HepG2 (cell line): Measurements from ENCODE around the gene MINDY3. TPM values are rescaled to one million over a fixed set of nuclear protein-coding genes. Genes with fewer than 3 reads are reported as not detected.

Experiments used
- ATAC-seq: fragments of 200-7000 bp; cut with Tn5 transposase; 3 replicates; pipeline ENCODE4 v1.9.1; 2020; ENCODE audit warnings: mild to moderate bottlenecking, moderate library complexity
- BruUV-seq: library from RNA; stranded (reverse); fragments of 400-500 nt; replicated peaks from 2 replicates; lab custom pipeline; 2021; lab: Mats Ljungman, UMichigan
- CTCF ChIA-PET: fragments of 300-600 bp; formaldehyde crosslinking; extraction: SDS; loops from one replicate; lab custom pipeline; 2021; ENCODE audit warnings: low total read pairs, inconsistent platforms, low intra/inter-chr PET ratio; lab: Yijun Ruan, JAX
- POLR2A ChIA-PET: fragments of 350-600 bp; sonication (Branson Sonifier 250); formaldehyde crosslinking; loops from one replicate; lab custom pipeline; 2020; ENCODE audit warnings: antibody characterized with exemption, inconsistent platforms; lab: Yijun Ruan, JAX
- DNase-seq: peaks from one replicate; pipeline ENCODE4 v3.0.0-alpha.2; 2015; ENCODE audit warnings: low spot score
- FAIRE-seq: peaks from 3 replicates; lab custom pipeline; 2011; peaks lifted over from hg19 to GRCh38; lab: Jason Lieb, UNC
- H2AFZ ChIP-seq: one replicate; pipeline ENCODE4 v1.6.1; 2011; ENCODE audit warnings: low read length, inconsistent platforms
- H3K27ac ChIP-seq: fragments of 300-600 bp; 3 replicates; pipeline ENCODE4 v1.8.0; 2011; ENCODE audit warnings: mixed run types, mild to moderate bottlenecking, mixed read lengths, low read length, inconsistent platforms; ENCODE audit not compliant: insufficient read depth; ENCODE audit errors: extremely low read length
- H3K27me3 ChIP-seq, 2 experiments: fragments of 200-600 bp in 1 of 2; 2 replicates in 1 of 2; 3 replicates in 1 of 2; pipeline versions ENCODE4 v1.6.0 to v1.8.0; 2011; ENCODE audit warnings: low read length in 2 of 2, mild to moderate bottlenecking in 2 of 2, moderate library complexity in 2 of 2, inconsistent platforms in 1 of 2; ENCODE audit not compliant: insufficient read depth in 2 of 2, control insufficient read depth in 1 of 2
- H3K36me3 ChIP-seq, 2 experiments: fragments of 200-600 bp in 1 of 2; replicated peaks in 1 of 2; 2 replicates in 1 of 2; 3 replicates in 1 of 2; pipeline versions ENCODE4 v1.5.1 to v1.8.0; 2011; ENCODE audit warnings: low read length in 2 of 2, inconsistent platforms in 1 of 2; ENCODE audit not compliant: insufficient read depth in 2 of 2, control insufficient read depth in 1 of 2
- H3K4me1 ChIP-seq: 2 replicates; pipeline ENCODE4 v1.5.1; 2012; ENCODE audit warnings: low read length, inconsistent platforms; ENCODE audit not compliant: insufficient read depth
- H3K4me2 ChIP-seq: 2 replicates; pipeline ENCODE4 v1.6.0; 2011; ENCODE audit warnings: low read depth, low read length, inconsistent platforms
- H3K4me3 ChIP-seq, 3 experiments: fragments of 200-600 bp in 1 of 3; sonication (generic), shearing (Covaris generic) in 1 of 3; replicated peaks in 1 of 3; 2 replicates each; pipeline ENCODE4 v1.5.1; 2011 to 2016; ENCODE audit warnings: low read length in 3 of 3, inconsistent platforms in 2 of 3, low read depth in 2 of 3, mild to moderate bottlenecking in 2 of 3, control low read depth in 1 of 3, mixed read lengths in 1 of 3; ENCODE audit not compliant: insufficient read depth in 1 of 3
- H3K79me2 ChIP-seq: one replicate; pipeline ENCODE4 v1.6.1; 2011; ENCODE audit warnings: low read length, inconsistent platforms; ENCODE audit not compliant: insufficient read depth
- H3K9ac ChIP-seq: 2 replicates; pipeline ENCODE4 v1.6.0; 2011; ENCODE audit warnings: mild to moderate bottlenecking, low read depth, low read length, inconsistent platforms; ENCODE audit not compliant: insufficient read depth
- H3K9me3 ChIP-seq: 2 replicates; pipeline ENCODE4 v1.5.1; 2012; ENCODE audit warnings: mild to moderate bottlenecking, low read length
- H4K20me1 ChIP-seq: 2 replicates; pipeline ENCODE4 v1.6.0; 2011; ENCODE audit warnings: inconsistent platforms, mild to moderate bottlenecking, low read length, moderate library complexity; ENCODE audit not compliant: insufficient read depth
- AKAP8 ChIP-seq: sonication (generic); formaldehyde crosslinking; IDR thresholded peaks from 2 replicates; pipeline ENCODE4 v1.5.1; 2020; ENCODE audit warnings: mild to moderate bottlenecking, missing genetic modification reagents
- KDM5A ChIP-seq: fragments of 200-600 bp; sonication (generic); IDR thresholded peaks from 2 replicates; pipeline ENCODE4 v1.7.0; 2018; ENCODE audit warnings: antibody characterized with exemption, mild to moderate bottlenecking, low read length, borderline replicate concordance
- U2AF2 ChIP-seq: fragments of 200-400 bp; formaldehyde crosslinking; IDR thresholded peaks from 2 replicates; pipeline ENCODE4 v1.6.1; 2017; ENCODE audit warnings: low read depth, mild to moderate bottlenecking, low read length
- ZKSCAN8 ChIP-seq: IDR thresholded peaks from 2 replicates; pipeline ENCODE4 v1.6.1; 2016; ENCODE audit warnings: borderline replicate concordance, missing genetic modification reagents, missing compliant biosample characterization
- ZNF253 ChIP-seq: sonication (generic); formaldehyde crosslinking; IDR thresholded peaks from 2 replicates; pipeline ENCODE4 v1.8.0; 2022; ENCODE audit warnings: mild to moderate bottlenecking, missing genetic modification reagents, borderline replicate concordance
- ZSCAN12 ChIP-seq: sonication (generic); formaldehyde crosslinking; IDR thresholded peaks from 2 replicates; pipeline ENCODE4 v1.9.0; 2021; ENCODE audit warnings: mild to moderate bottlenecking, missing genetic modification reagents
- in situ Hi-C: cut with HindIII; loops from 2 replicates; pipeline ENCODE4 v1.10.0; 2017; ENCODE audit warnings: low pct_unique_long_range_greater_than_20kb; ENCODE audit not compliant: extremely low pct_ligation_motif_present
- intact Hi-C: fragments of 100-400 bp; cut with micrococcal nuclease; formaldehyde crosslinking; loops from one replicate; pipeline ENCODE4 v1.10.0; 2022; ENCODE audit not compliant: unreplicated experiment
- polyA plus RNA-seq, 8 experiments: library from polyadenylated mRNA; depleted of rRNA in 3 of 8; stranded (reverse) in 7 of 8; unstranded in 1 of 8; fragments of >200 nt; fragmentation: Illumina TruSeq in 4 of 8; extraction: Trizol in 4 of 8; gene quantifications; 2 replicates each; pipeline versions ENCODE4 v1.2.1 to v1.2.3, GENCODE V29; 2011 to 2016; ENCODE audit warnings: low read depth in 4 of 8, missing spikeins in 1 of 8, mixed read lengths in 1 of 8; ENCODE audit not compliant: insufficient read depth in 1 of 8
- total RNA-seq, 5 experiments: library from RNA; depleted of rRNA; stranded (reverse); fragments of >200 nt; fragmentation: Illumina TruSeq; extraction: Trizol; gene quantifications; 2 replicates each; pipeline ENCODE4 v1.2.3, GENCODE V29; 2016; ENCODE audit warnings: low read depth in 1 of 5
- TF ChIP-seq, protein P1 (sequence below): sonication (generic); formaldehyde crosslinking; IDR thresholded peaks from 2 replicates; pipeline ENCODE4 v1.4.0; 2020; ENCODE audit warnings: mild to moderate bottlenecking, missing genetic modification reagents, borderline replicate concordance
- TF ChIP-seq, protein P2 (sequence below): sonication (generic); formaldehyde crosslinking; IDR thresholded peaks from 2 replicates; pipeline ENCODE4 v1.4.0; 2020; ENCODE audit warnings: mild to moderate bottlenecking, missing genetic modification reagents, borderline replicate concordance
- TF ChIP-seq, protein P3 (sequence below): sonication (generic); formaldehyde crosslinking; IDR thresholded peaks from 2 replicates; pipeline ENCODE4 v1.8.0; 2022; ENCODE audit warnings: missing genetic modification reagents, mild to moderate bottlenecking, moderate library complexity, borderline replicate concordance
- TF ChIP-seq, protein P4 (sequence below): sonication (generic); formaldehyde crosslinking; IDR thresholded peaks from 2 replicates; pipeline ENCODE4 v1.5.1; 2020; ENCODE audit warnings: mild to moderate bottlenecking, missing genetic modification reagents, moderate library complexity

MINDY3 gene
- total and polyA plus RNA-seq, 2 of the 13 experiments (the other 11 are each of a cell fraction or from before 2014, with no cell fraction given) = 6.4 to 17.5 TPM

DNA sequence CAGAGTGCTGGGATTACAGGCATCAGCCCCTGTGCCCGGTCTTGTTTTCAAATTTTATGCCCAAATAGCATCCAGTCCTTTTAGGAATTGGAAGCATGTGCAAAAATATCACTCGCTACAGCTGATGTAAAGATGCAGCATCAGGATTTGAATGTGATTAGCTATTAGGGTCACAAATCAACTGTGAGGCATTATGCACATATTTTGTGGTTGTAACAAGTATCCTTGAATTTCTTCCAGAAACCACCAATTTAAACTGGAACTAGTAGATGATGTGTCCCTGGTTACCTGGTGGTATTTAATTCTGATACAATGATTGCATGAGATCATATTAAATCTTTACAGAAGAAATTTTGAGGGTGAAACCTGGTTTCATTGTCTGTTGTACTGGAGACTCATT lies 99.6 kb downstream of the MINDY3 start (continued):
- TF ChIP-seq, protein P1, sequence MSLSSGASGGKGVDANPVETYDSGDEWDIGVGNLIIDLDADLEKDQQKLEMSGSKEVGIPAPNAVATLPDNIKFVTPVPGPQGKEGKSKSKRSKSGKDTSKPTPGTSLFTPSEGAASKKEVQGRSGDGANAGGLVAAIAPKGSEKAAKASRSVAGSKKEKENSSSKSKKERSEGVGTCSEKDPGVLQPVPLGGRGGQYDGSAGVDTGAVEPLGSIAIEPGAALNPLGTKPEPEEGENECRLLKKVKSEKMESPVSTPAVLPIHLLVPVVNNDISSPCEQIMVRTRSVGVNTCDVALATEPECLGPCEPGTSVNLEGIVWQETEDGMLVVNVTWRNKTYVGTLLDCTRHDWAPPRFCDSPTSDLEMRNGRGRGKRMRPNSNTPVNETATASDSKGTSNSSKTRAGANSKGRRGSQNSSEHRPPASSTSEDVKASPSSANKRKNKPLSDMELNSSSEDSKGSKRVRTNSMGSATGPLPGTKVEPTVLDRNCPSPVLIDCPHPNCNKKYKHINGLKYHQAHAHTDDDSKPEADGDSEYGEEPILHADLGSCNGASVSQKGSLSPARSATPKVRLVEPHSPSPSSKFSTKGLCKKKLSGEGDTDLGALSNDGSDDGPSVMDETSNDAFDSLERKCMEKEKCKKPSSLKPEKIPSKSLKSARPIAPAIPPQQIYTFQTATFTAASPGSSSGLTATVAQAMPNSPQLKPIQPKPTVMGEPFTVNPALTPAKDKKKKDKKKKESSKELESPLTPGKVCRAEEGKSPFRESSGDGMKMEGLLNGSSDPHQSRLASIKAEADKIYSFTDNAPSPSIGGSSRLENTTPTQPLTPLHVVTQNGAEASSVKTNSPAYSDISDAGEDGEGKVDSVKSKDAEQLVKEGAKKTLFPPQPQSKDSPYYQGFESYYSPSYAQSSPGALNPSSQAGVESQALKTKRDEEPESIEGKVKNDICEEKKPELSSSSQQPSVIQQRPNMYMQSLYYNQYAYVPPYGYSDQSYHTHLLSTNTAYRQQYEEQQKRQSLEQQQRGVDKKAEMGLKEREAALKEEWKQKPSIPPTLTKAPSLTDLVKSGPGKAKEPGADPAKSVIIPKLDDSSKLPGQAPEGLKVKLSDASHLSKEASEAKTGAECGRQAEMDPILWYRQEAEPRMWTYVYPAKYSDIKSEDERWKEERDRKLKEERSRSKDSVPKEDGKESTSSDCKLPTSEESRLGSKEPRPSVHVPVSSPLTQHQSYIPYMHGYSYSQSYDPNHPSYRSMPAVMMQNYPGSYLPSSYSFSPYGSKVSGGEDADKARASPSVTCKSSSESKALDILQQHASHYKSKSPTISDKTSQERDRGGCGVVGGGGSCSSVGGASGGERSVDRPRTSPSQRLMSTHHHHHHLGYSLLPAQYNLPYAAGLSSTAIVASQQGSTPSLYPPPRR (CRISPR knock-in tag) = no peak
- TF ChIP-seq AKAP8 (CRISPR knock-in tag) = no peak
- TF ChIP-seq, protein P2, sequence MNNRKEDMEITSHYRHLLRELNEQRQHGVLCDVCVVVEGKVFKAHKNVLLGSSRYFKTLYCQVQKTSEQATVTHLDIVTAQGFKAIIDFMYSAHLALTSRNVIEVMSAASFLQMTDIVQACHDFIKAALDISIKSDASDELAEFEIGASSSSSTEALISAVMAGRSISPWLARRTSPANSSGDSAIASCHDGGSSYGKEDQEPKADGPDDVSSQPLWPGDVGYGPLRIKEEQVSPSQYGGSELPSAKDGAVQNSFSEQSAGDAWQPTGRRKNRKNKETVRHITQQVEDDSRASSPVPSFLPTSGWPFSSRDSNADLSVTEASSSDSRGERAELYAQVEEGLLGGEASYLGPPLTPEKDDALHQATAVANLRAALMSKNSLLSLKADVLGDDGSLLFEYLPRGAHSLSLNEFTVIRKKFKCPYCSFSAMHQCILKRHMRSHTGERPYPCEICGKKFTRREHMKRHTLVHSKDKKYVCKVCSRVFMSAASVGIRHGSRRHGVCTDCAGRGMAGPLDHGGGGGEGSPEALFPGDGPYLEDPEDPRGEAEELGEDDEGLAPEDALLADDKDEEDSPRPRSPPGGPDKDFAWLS = no peak

DNA sequence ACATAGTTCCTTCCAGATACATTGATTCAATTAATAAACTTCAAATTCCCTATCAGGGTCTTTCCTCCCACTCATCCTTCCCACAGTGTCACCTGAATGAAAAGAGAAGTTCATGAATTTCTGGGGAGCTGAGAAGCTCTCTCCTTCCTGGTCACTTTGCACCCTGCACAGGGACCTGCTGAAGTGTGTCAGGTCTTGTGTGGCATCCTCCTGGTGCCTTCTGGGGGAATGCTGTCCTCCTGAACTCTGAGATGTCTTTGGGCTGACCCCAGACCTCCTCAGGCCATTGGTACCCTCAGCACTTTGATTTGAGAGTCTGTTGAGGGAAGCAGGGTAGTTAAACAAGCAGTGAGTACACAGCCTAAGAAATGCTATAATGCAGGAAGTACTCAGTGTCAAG lies 101.0 kb downstream of the MINDY3 start:
- Histone ChIP-seq H3K36me3 (no peaks in the 10 kb centered on the region), H3K9ac (no peak overlapping the region), H3K4me3 (no peak overlapping the region), H3K27ac (no peak overlapping the region), H2AFZ (no peak overlapping the region), H3K27me3 (peaks cover 1 to 5% of the 10 kb centered on the region in 2 experiments; a peak in 2 of 5 replicates), H4K20me1 (no peaks in the 10 kb centered on the region), H3K4me2 (no peak overlapping the region), H3K79me2 (no peaks in the 10 kb centered on the region), H3K9me3 (no peaks in the 10 kb centered on the region), H3K4me1 (no peaks in the 10 kb centered on the region)
- CTCF ChIA-PET = no interaction called here
- intact Hi-C loops (no loop called here), in situ Hi-C loops (no loop called here)
- DNase-seq = no peak
- no peak for ATAC-seq
- BruUV-seq = no TSS peak
- POLR2A ChIA-PET = no interaction called here
- FAIRE-seq = no peak
- no peak for TF ChIP-seq ZNF253 (CRISPR knock-in tag)
- no peak for TF ChIP-seq KDM5A
- TF ChIP-seq ZKSCAN8 (CRISPR knock-in tag) = no peak
- no peak for TF ChIP-seq ZSCAN12 (CRISPR knock-in tag)
- TF ChIP-seq, protein P3, sequence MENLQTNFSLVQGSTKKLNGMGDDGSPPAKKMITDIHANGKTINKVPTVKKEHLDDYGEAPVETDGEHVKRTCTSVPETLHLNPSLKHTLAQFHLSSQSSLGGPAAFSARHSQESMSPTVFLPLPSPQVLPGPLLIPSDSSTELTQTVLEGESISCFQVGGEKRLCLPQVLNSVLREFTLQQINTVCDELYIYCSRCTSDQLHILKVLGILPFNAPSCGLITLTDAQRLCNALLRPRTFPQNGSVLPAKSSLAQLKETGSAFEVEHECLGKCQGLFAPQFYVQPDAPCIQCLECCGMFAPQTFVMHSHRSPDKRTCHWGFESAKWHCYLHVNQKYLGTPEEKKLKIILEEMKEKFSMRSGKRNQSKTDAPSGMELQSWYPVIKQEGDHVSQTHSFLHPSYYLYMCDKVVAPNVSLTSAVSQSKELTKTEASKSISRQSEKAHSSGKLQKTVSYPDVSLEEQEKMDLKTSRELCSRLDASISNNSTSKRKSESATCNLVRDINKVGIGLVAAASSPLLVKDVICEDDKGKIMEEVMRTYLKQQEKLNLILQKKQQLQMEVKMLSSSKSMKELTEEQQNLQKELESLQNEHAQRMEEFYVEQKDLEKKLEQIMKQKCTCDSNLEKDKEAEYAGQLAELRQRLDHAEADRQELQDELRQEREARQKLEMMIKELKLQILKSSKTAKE = no peak
- TF ChIP-seq, protein P4, sequence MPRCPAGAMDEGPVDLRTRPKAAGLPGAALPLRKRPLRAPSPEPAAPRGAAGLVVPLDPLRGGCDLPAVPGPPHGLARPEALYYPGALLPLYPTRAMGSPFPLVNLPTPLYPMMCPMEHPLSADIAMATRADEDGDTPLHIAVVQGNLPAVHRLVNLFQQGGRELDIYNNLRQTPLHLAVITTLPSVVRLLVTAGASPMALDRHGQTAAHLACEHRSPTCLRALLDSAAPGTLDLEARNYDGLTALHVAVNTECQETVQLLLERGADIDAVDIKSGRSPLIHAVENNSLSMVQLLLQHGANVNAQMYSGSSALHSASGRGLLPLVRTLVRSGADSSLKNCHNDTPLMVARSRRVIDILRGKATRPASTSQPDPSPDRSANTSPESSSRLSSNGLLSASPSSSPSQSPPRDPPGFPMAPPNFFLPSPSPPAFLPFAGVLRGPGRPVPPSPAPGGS = no peak
- TF ChIP-seq U2AF2 = no peak
